OCI-LY1 (cell line): Measurements from ENCODE around the gene ARPP21.

Experiments
- EZH2 ChIP-seq: fragments of 200-600 bp; sonication (generic), shearing (Covaris generic); IDR thresholded peaks from 2 replicates; pipeline ENCODE4 v1.8.0; 2017; ENCODE audit warnings: borderline replicate concordance, mixed run types, mild to moderate bottlenecking, antibody characterized with exemption, low read length, moderate library complexity, mixed read lengths
- TF ChIP-seq, protein P1 (sequence below): fragments of 200-600 bp; sonication (generic), shearing (Covaris generic); IDR thresholded peaks from 2 replicates; pipeline ENCODE4 v1.5.1; 2017; ENCODE audit warnings: mild to moderate bottlenecking, antibody characterized with exemption, low read length, moderate library complexity, mixed read lengths

DNA sequence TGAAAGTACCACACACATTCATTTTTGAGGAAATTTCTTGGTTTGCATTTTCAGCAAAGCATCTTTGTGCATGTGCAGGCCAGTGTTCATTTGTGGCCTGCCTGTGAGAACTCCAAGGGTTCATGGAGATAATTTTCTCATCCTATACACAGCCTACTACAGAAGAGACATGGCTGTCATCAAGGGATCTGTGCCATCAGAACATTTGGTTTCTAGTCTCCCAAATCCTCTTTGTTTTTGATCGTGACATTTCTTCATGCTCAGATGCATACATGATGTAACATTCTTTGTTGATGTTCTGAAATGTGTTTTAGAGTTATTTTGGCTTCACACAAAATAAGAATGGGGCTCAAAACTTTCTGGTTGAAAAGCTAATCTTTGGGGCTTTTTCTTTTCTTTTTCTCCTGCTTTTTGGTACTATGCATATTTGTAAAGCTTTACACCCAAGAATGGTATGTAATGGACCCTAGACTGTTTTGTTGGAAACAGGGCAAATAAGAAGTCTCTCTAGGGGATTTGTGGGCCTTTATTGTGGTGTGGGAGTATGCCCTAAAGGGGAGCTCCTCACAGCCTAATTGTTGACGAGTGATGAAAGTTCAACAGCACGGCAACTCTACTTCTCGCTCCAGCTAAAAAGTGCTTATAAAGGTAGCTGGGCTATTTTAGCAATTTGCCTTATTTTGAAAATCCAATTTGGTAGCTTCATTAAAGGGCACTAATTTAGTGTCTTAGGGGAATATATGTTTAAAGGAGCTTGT is 3.2 kb upstream of the ARPP21 start:
- TF ChIP-seq, protein P1, sequence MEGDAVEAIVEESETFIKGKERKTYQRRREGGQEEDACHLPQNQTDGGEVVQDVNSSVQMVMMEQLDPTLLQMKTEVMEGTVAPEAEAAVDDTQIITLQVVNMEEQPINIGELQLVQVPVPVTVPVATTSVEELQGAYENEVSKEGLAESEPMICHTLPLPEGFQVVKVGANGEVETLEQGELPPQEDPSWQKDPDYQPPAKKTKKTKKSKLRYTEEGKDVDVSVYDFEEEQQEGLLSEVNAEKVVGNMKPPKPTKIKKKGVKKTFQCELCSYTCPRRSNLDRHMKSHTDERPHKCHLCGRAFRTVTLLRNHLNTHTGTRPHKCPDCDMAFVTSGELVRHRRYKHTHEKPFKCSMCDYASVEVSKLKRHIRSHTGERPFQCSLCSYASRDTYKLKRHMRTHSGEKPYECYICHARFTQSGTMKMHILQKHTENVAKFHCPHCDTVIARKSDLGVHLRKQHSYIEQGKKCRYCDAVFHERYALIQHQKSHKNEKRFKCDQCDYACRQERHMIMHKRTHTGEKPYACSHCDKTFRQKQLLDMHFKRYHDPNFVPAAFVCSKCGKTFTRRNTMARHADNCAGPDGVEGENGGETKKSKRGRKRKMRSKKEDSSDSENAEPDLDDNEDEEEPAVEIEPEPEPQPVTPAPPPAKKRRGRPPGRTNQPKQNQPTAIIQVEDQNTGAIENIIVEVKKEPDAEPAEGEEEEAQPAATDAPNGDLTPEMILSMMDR = no peak
- TF ChIP-seq EZH2 = no peak
